Calu3 (cell line): ENCODE data around the gene SH3PXD2B. TPM values are rescaled to one million over a fixed set of nuclear protein-coding genes. Genes with fewer than 3 reads are reported as not detected.

Experiments used
- BruUV-seq: library from RNA; stranded (reverse); fragments of 400-500 nt; replicated peaks from 2 replicates; lab custom pipeline; 2021; lab: Mats Ljungman, UMichigan
- CTCF ChIA-PET: fragments of 300-600 bp; sonication (Branson Sonifier 250); formaldehyde crosslinking; loops from one replicate; lab custom pipeline; 2022; ENCODE audit warnings: antibody characterized with exemption; lab: Charles Lee
- DNase-seq: peaks from one replicate; pipeline ENCODE4 v3.0.0; 2022
- H3K27ac Mint-ChIP-seq: one replicate; pipeline ENCODE4 v1.8.0; 2022; ENCODE audit warnings: mixed read lengths; ENCODE audit not compliant: unreplicated experiment
- H3K27me3 Mint-ChIP-seq: one replicate; pipeline ENCODE4 v1.8.0; 2022; ENCODE audit warnings: mixed read lengths; ENCODE audit not compliant: unreplicated experiment
- H3K36me3 Mint-ChIP-seq: one replicate; pipeline ENCODE4 v1.8.0; 2022; ENCODE audit warnings: mild to moderate bottlenecking, moderate library complexity, mixed read lengths; ENCODE audit not compliant: insufficient read depth, unreplicated experiment
- H3K4me1 Mint-ChIP-seq: one replicate; pipeline ENCODE4 v1.8.0; 2022; ENCODE audit warnings: mild to moderate bottlenecking, low read depth, mixed read lengths; ENCODE audit not compliant: unreplicated experiment
- H3K4me3 Mint-ChIP-seq: one replicate; pipeline ENCODE4 v1.8.0; 2022; ENCODE audit warnings: mild to moderate bottlenecking, low read depth, moderate library complexity, mixed read lengths; ENCODE audit not compliant: unreplicated experiment
- H3K9me3 Mint-ChIP-seq: one replicate; pipeline ENCODE4 v1.8.0; 2022; ENCODE audit warnings: low read depth, mixed read lengths; ENCODE audit not compliant: unreplicated experiment
- CTCF ChIP-seq: fragments of 200-600 bp; IDR thresholded peaks from one replicate; pipeline ENCODE4 v1.8.0; 2022; ENCODE audit warnings: antibody characterized with exemption; ENCODE audit not compliant: unreplicated experiment
- intact Hi-C: fragments of 100-400 bp; cut with micrococcal nuclease; formaldehyde crosslinking; loops from one replicate; pipeline ENCODE4 v1.10.0; 2022; ENCODE audit not compliant: unreplicated experiment
- total RNA-seq: library from RNA; stranded (reverse); gene quantifications from 2 replicates; pipeline ENCODE4 v1.2.3, GENCODE V29; 2022

Gene SH3PXD2B
- total RNA-seq, 1 experiment from 2014 or later = 25.6 TPM

- Mint-ChIP-seq H3K27ac (no peak overlapping the region), H3K27me3 (peaks cover 71% of the 10 kb centered on the region), H3K36me3 (no peaks in the 10 kb centered on the region), H3K4me1 (no peaks in the 10 kb centered on the region), H3K9me3 (no peaks in the 10 kb centered on the region), H3K4me3 (no peak overlapping the region)
- no peak for DNase-seq
- intact Hi-C loops = loop anchor here (10.0 kb wide), 1 partner anchor 481 kb away; the partner anchor contains the start of gene RPL26L1
- CTCF ChIA-PET = interaction anchor here (0.7 to 0.9 kb wide), 3 partner anchors 12 to 223 kb away, joined by 3 to 10 read pairs (median 3); no protein-coding TSS in a partner anchor
- BruUV-seq = no TSS peak
- no peak for TF ChIP-seq CTCF
These were observed 20.0 kb upstream of the SH3PXD2B start for GRCh38 chr5:172474293-172474692.

GRCh38 chr5:172473427-172473826, 19.1 kb upstream of the SH3PXD2B start:
- Mint-ChIP-seq H3K4me1 (no peaks in the 10 kb centered on the region), H3K9me3 (peaks cover 3% of the 10 kb centered on the region), H3K4me3 (no peak overlapping the region), H3K27me3 (peaks cover 79% of the 10 kb centered on the region), H3K36me3 (no peaks in the 10 kb centered on the region), H3K27ac (no peak overlapping the region)
- no TSS peak for BruUV-seq
- CTCF ChIA-PET = no interaction called here
- DNase-seq = no peak
- no peak for TF ChIP-seq CTCF
- intact Hi-C loops = loop anchor here (10.0 kb wide), 1 partner anchor 481 kb away; the partner anchor contains the start of gene RPL26L1

- intact Hi-C loops = loop anchor here (10.0 kb wide), 2 partner anchors 465 to 485 kb away; partner anchors contain the start of gene RPL26L1
- H3K27ac Mint-ChIP-seq = no peak overlapping the region
- no peak for DNase-seq
- no peak for TF ChIP-seq CTCF
- CTCF ChIA-PET = no interaction called here
- no peaks in the 10 kb centered on the region for H3K36me3 Mint-ChIP-seq
- no peaks in the 10 kb centered on the region for H3K4me1 Mint-ChIP-seq
- peaks cover 70% of the 10 kb centered on the region for H3K27me3 Mint-ChIP-seq
- BruUV-seq = no TSS peak
- no peak overlapping the region for H3K4me3 Mint-ChIP-seq
- H3K9me3 Mint-ChIP-seq = peaks cover 6% of the 10 kb centered on the region
These were observed 15.4 kb upstream of the SH3PXD2B start for GRCh38 chr5:172469697-172470096.

- TF ChIP-seq CTCF = no peak
- no peak overlapping the region for H3K4me3 Mint-ChIP-seq
- no peak for DNase-seq
- BruUV-seq = no TSS peak
- H3K27ac Mint-ChIP-seq = no peak overlapping the region
- CTCF ChIA-PET = interaction anchor here (0.8 kb wide), 1 partner anchor 331 kb away, joined by 7 read pairs; no protein-coding TSS in a partner anchor
- peaks cover 37% of the 10 kb centered on the region for H3K27me3 Mint-ChIP-seq
- no peaks in the 10 kb centered on the region for H3K36me3 Mint-ChIP-seq
- peaks cover 8% of the 10 kb centered on the region for H3K9me3 Mint-ChIP-seq
- H3K4me1 Mint-ChIP-seq = no peaks in the 10 kb centered on the region
- intact Hi-C loops = loop anchor here (10.0 kb wide), 1 partner anchor 469 kb away; no protein-coding TSS in a partner anchor
These were observed 11.7 kb upstream of the SH3PXD2B start for GRCh38 chr5:172466062-172466461.
